HepG2 (cell line): ENCODE data around the gene CCDC196. TPM values are rescaled to one million over a fixed set of nuclear protein-coding genes. Genes with fewer than 3 reads are reported as not detected.

Experiments
- ATAC-seq: fragments of 200-7000 bp; cut with Tn5 transposase; 3 replicates; pipeline ENCODE4 v1.9.1; 2020; ENCODE audit warnings: mild to moderate bottlenecking, moderate library complexity
- BruUV-seq: library from RNA; stranded (reverse); fragments of 400-500 nt; replicated peaks from 2 replicates; lab custom pipeline; 2021; lab: Mats Ljungman, UMichigan
- CTCF ChIA-PET: fragments of 300-600 bp; formaldehyde crosslinking; extraction: SDS; loops from one replicate; lab custom pipeline; 2021; ENCODE audit warnings: low total read pairs, inconsistent platforms, low intra/inter-chr PET ratio; lab: Yijun Ruan, JAX
- POLR2A ChIA-PET: fragments of 350-600 bp; sonication (Branson Sonifier 250); formaldehyde crosslinking; loops from one replicate; lab custom pipeline; 2020; ENCODE audit warnings: antibody characterized with exemption, inconsistent platforms; lab: Yijun Ruan, JAX
- DNase-seq: peaks from one replicate; pipeline ENCODE4 v3.0.0-alpha.2; 2015; ENCODE audit warnings: low spot score
- FAIRE-seq: peaks from 3 replicates; lab custom pipeline; 2011; peaks lifted over from hg19 to GRCh38; lab: Jason Lieb, UNC
- H2AFZ ChIP-seq: one replicate; pipeline ENCODE4 v1.6.1; 2011; ENCODE audit warnings: low read length, inconsistent platforms
- H3K27ac ChIP-seq: fragments of 300-600 bp; 3 replicates; pipeline ENCODE4 v1.8.0; 2011; ENCODE audit warnings: mixed run types, mild to moderate bottlenecking, mixed read lengths, low read length, inconsistent platforms; ENCODE audit not compliant: insufficient read depth; ENCODE audit errors: extremely low read length
- H3K27me3 ChIP-seq, 2 experiments: fragments of 200-600 bp in 1 of 2; 2 replicates in 1 of 2; 3 replicates in 1 of 2; pipeline versions ENCODE4 v1.6.0 to v1.8.0; 2011; ENCODE audit warnings: low read length in 2 of 2, mild to moderate bottlenecking in 2 of 2, moderate library complexity in 2 of 2, inconsistent platforms in 1 of 2; ENCODE audit not compliant: insufficient read depth in 2 of 2, control insufficient read depth in 1 of 2
- H3K36me3 ChIP-seq, 2 experiments: fragments of 200-600 bp in 1 of 2; replicated peaks in 1 of 2; 2 replicates in 1 of 2; 3 replicates in 1 of 2; pipeline versions ENCODE4 v1.5.1 to v1.8.0; 2011; ENCODE audit warnings: low read length in 2 of 2, inconsistent platforms in 1 of 2; ENCODE audit not compliant: insufficient read depth in 2 of 2, control insufficient read depth in 1 of 2
- H3K4me1 ChIP-seq: 2 replicates; pipeline ENCODE4 v1.5.1; 2012; ENCODE audit warnings: low read length, inconsistent platforms; ENCODE audit not compliant: insufficient read depth
- H3K4me2 ChIP-seq: 2 replicates; pipeline ENCODE4 v1.6.0; 2011; ENCODE audit warnings: low read depth, low read length, inconsistent platforms
- H3K4me3 ChIP-seq, 3 experiments: fragments of 200-600 bp in 1 of 3; sonication (generic), shearing (Covaris generic) in 1 of 3; replicated peaks in 1 of 3; 2 replicates each; pipeline ENCODE4 v1.5.1; 2011 to 2016; ENCODE audit warnings: low read length in 3 of 3, inconsistent platforms in 2 of 3, low read depth in 2 of 3, mild to moderate bottlenecking in 2 of 3, control low read depth in 1 of 3, mixed read lengths in 1 of 3; ENCODE audit not compliant: insufficient read depth in 1 of 3
- H3K79me2 ChIP-seq: one replicate; pipeline ENCODE4 v1.6.1; 2011; ENCODE audit warnings: low read length, inconsistent platforms; ENCODE audit not compliant: insufficient read depth
- H3K9ac ChIP-seq: 2 replicates; pipeline ENCODE4 v1.6.0; 2011; ENCODE audit warnings: mild to moderate bottlenecking, low read depth, low read length, inconsistent platforms; ENCODE audit not compliant: insufficient read depth
- H3K9me3 ChIP-seq: 2 replicates; pipeline ENCODE4 v1.5.1; 2012; ENCODE audit warnings: mild to moderate bottlenecking, low read length
- H4K20me1 ChIP-seq: 2 replicates; pipeline ENCODE4 v1.6.0; 2011; ENCODE audit warnings: inconsistent platforms, mild to moderate bottlenecking, low read length, moderate library complexity; ENCODE audit not compliant: insufficient read depth
- ARNT2 ChIP-seq: sonication (generic); formaldehyde crosslinking; IDR thresholded peaks from 2 replicates; pipeline ENCODE4 v1.8.0; 2022; ENCODE audit warnings: mild to moderate bottlenecking, low read depth, missing genetic modification reagents, moderate library complexity
- ATF4 ChIP-seq, 2 experiments: fragments of 450-650 bp in 1 of 2; sonication (generic) in 1 of 2; formaldehyde crosslinking; IDR thresholded peaks; 2 replicates each; pipeline versions ENCODE4 v1.5.0 to v1.8.0; 2020 to 2022; ENCODE audit warnings: mild to moderate bottlenecking in 1 of 2, missing genetic modification reagents in 1 of 2
- BHLHE40 ChIP-seq: IDR thresholded peaks from 2 replicates; pipeline ENCODE4 v1.6.1; 2011; ENCODE audit warnings: low read length, improper control_type of control experiment
- DZIP1 ChIP-seq: sonication (generic); formaldehyde crosslinking; IDR thresholded peaks from 2 replicates; pipeline ENCODE4 v1.5.0; 2020; ENCODE audit warnings: mild to moderate bottlenecking, missing genetic modification reagents
- ERF ChIP-seq: IDR thresholded peaks from 2 replicates; pipeline ENCODE4 v1.6.1; 2018; ENCODE audit warnings: missing biosample characterization, missing genetic modification reagents
- KMT2B ChIP-seq: IDR thresholded peaks from 2 replicates; pipeline ENCODE4 v1.6.1; 2016; ENCODE audit warnings: missing genetic modification reagents, missing compliant biosample characterization
- MIER2 ChIP-seq: IDR thresholded peaks from 2 replicates; pipeline ENCODE4 v1.6.1; 2016; ENCODE audit warnings: missing biosample characterization, missing genetic modification reagents
- NR1H2 ChIP-seq: sonication (generic); formaldehyde crosslinking; IDR thresholded peaks from 2 replicates; pipeline ENCODE4 v1.8.1; 2022; ENCODE audit warnings: low read depth, missing genetic modification reagents, borderline replicate concordance
- ONECUT2 ChIP-seq: sonication (generic); formaldehyde crosslinking; IDR thresholded peaks from 2 replicates; pipeline ENCODE4 v1.4.0; 2020; ENCODE audit warnings: missing genetic modification reagents
- PTBP1 ChIP-seq: fragments of 200-400 bp; formaldehyde crosslinking; IDR thresholded peaks from 2 replicates; pipeline ENCODE4 v1.6.1; 2018; ENCODE audit warnings: low read length, low read depth; ENCODE audit not compliant: poor library complexity, severe bottlenecking
- SP1 ChIP-seq, 2 experiments: fragments of 450-650 bp in 1 of 2; sonication (generic) in 1 of 2; formaldehyde crosslinking in 1 of 2; IDR thresholded peaks; 2 replicates each; pipeline versions ENCODE4 v1.4.0 to v1.6.1; 2016 to 2020; ENCODE audit warnings: missing genetic modification reagents in 1 of 2
- ZFP36L1 ChIP-seq: sonication (generic); formaldehyde crosslinking; IDR thresholded peaks from 2 replicates; pipeline ENCODE4 v1.8.0; 2022; ENCODE audit warnings: mild to moderate bottlenecking, missing genetic modification reagents, moderate library complexity
- ZNF562 ChIP-seq: sonication (generic); formaldehyde crosslinking; IDR thresholded peaks from 2 replicates; pipeline ENCODE4 v1.8.0; 2022; ENCODE audit warnings: missing genetic modification reagents, borderline replicate concordance
- ZNF589 ChIP-seq: sonication (generic); formaldehyde crosslinking; conservative IDR thresholded peaks from 2 replicates; pipeline ENCODE4 v1.8.0; 2022; ENCODE audit warnings: mild to moderate bottlenecking, moderate library complexity, missing genetic modification reagents
- ZNF83 ChIP-seq: sonication (generic); formaldehyde crosslinking; IDR thresholded peaks from 2 replicates; pipeline ENCODE4 v1.4.0; 2020; ENCODE audit warnings: missing genetic modification reagents, mild to moderate bottlenecking, borderline replicate concordance
- ZSCAN30 ChIP-seq: sonication (generic); formaldehyde crosslinking; IDR thresholded peaks from 2 replicates; pipeline ENCODE4 v1.5.0; 2020; ENCODE audit warnings: mild to moderate bottlenecking, missing genetic modification reagents
- WGBS: methylation state at CpG from one replicate; pipeline ENCODE4 v1.1.6; 2017; ENCODE audit warnings: low lambda C conversion rate; 5-methylcytosine and 5-hydroxymethylcytosine counted together
- in situ Hi-C: cut with HindIII; loops from 2 replicates; pipeline ENCODE4 v1.10.0; 2017; ENCODE audit warnings: low pct_unique_long_range_greater_than_20kb; ENCODE audit not compliant: extremely low pct_ligation_motif_present
- intact Hi-C: fragments of 100-400 bp; cut with micrococcal nuclease; formaldehyde crosslinking; loops from one replicate; pipeline ENCODE4 v1.10.0; 2022; ENCODE audit not compliant: unreplicated experiment
- polyA plus RNA-seq, 8 experiments: library from polyadenylated mRNA; depleted of rRNA in 3 of 8; stranded (reverse) in 7 of 8; unstranded in 1 of 8; fragments of >200 nt; fragmentation: Illumina TruSeq in 4 of 8; extraction: Trizol in 4 of 8; gene quantifications; 2 replicates each; pipeline versions ENCODE4 v1.2.1 to v1.2.3, GENCODE V29; 2011 to 2016; ENCODE audit warnings: low read depth in 4 of 8, missing spikeins in 1 of 8, mixed read lengths in 1 of 8; ENCODE audit not compliant: insufficient read depth in 1 of 8
- total RNA-seq, 5 experiments: library from RNA; depleted of rRNA; stranded (reverse); fragments of >200 nt; fragmentation: Illumina TruSeq; extraction: Trizol; gene quantifications; 2 replicates each; pipeline ENCODE4 v1.2.3, GENCODE V29; 2016; ENCODE audit warnings: low read depth in 1 of 5

CCDC196 gene
- total and polyA plus RNA-seq, 2 of the 13 experiments (the other 11 are each of a cell fraction or from before 2014, with no cell fraction given): not detected

- H3K4me3 ChIP-seq: no peak overlapping the region
- no peak for FAIRE-seq
- WGBS: 55% methylated on average over 3 of the region's 3 CpGs
- no peaks in the 10 kb centered on the region for H3K4me1 ChIP-seq
- no peaks in the 10 kb centered on the region for H3K27me3 ChIP-seq
- H3K9me3 ChIP-seq: no peaks in the 10 kb centered on the region
- DNase-seq: no peak
- no peaks in the 10 kb centered on the region for H3K79me2 ChIP-seq
- ChIA-PET POLR2A (no interaction called here), CTCF (no interaction called here)
- H3K27ac ChIP-seq: no peak overlapping the region
- no peak overlapping the region for H2AFZ ChIP-seq
- no TSS peak for BruUV-seq
- no peak overlapping the region for H3K4me2 ChIP-seq
- ATAC-seq: no peak
- in situ Hi-C loops (no loop called here), intact Hi-C loops (no loop called here)
- H4K20me1 ChIP-seq: no peaks in the 10 kb centered on the region
- TF ChIP-seq ZNF589 (CRISPR knock-in tag) (no peak), ZNF83 (CRISPR knock-in tag) (no peak), SP1 (IDR thresholded peaks at IDR 0.05) (no peak), SP1 (CRISPR knock-in tag; IDR thresholded peaks at IDR 0.05) (no peak), ERF (no peak)
- no peak overlapping the region for H3K9ac ChIP-seq
- H3K36me3 ChIP-seq: no peaks in the 10 kb centered on the region
These were observed 32.7 kb upstream of the CCDC196 start for GRCh38 chr14:66453469-66453868.

GRCh38 chr14:66459603-66460002, 26.6 kb upstream of the CCDC196 start:
- Histone ChIP-seq H3K27me3 (no peaks in the 10 kb centered on the region), H3K9ac (no peak overlapping the region), H3K4me1 (no peaks in the 10 kb centered on the region), H3K36me3 (no peaks in the 10 kb centered on the region), H3K9me3 (no peaks in the 10 kb centered on the region), H3K4me2 (no peak overlapping the region), H2AFZ (no peak overlapping the region), H3K27ac (no peak overlapping the region), H3K79me2 (no peaks in the 10 kb centered on the region), H3K4me3 (no peak overlapping the region), H4K20me1 (no peaks in the 10 kb centered on the region)
- no peak for FAIRE-seq
- in situ Hi-C loops: no loop called here
- CTCF ChIA-PET: no interaction called here
- intact Hi-C loops: no loop called here
- POLR2A ChIA-PET: no interaction called here
- DNase-seq: no peak
- BruUV-seq: no TSS peak
- ATAC-seq: no peak
- no peak for TF ChIP-seq DZIP1 (CRISPR knock-in tag)
- no peak for TF ChIP-seq BHLHE40
- TF ChIP-seq ZFP36L1 (CRISPR knock-in tag): no peak
- no peak for TF ChIP-seq ONECUT2 (CRISPR knock-in tag)
- no peak for TF ChIP-seq NR1H2
- no peak for TF ChIP-seq MIER2 (CRISPR knock-in tag)
- TF ChIP-seq ATF4 (CRISPR knock-in tag; IDR thresholded peaks at IDR 0.05): no peak
- TF ChIP-seq ZSCAN30: no peak
- no peak for TF ChIP-seq ZNF562 (CRISPR knock-in tag)
- no peak for TF ChIP-seq ARNT2 (CRISPR knock-in tag)
- no peak for TF ChIP-seq KMT2B (CRISPR knock-in tag)
- TF ChIP-seq PTBP1: no peak
